Measurements from ENCODE around the gene COQ10B. TPM values are rescaled to one million over a fixed set of nuclear protein-coding genes. Genes with fewer than 3 reads are reported as not detected.
A peak's percentile ranks its signal among the peaks of the same experiment; 100 is the strongest.

Gene COQ10B
- total RNA-seq, 1 experiment from 2014 or later = 21.7 TPM

- TF ChIP-seq STAT6 (CRISPR knock-in tag; conservative IDR thresholded peaks at IDR 0.05; ENCODE audit: low read depth) (0 out of 2 replicates have a peak, but pooled peaks have one; percentile 6), IRF2 (CRISPR knock-in tag; IDR thresholded peaks at IDR 0.05; ENCODE audit: borderline replicate concordance, low read depth) (no peak), ZNF138 (CRISPR knock-in tag; conservative IDR thresholded peaks at IDR 0.05) (no peak), MXD4 (CRISPR knock-in tag; IDR thresholded peaks at IDR 0.05; ENCODE audit: borderline replicate concordance) (no peak), RORB (CRISPR knock-in tag; IDR thresholded peaks at IDR 0.05) (no peak), NFYB (CRISPR knock-in tag; conservative IDR thresholded peaks at IDR 0.05; ENCODE audit: low read depth) (no peak), ZBTB21 (CRISPR knock-in tag; IDR thresholded peaks at IDR 0.05; ENCODE audit: borderline replicate concordance) (no peak), NR1H2 (CRISPR knock-in tag; IDR thresholded peaks at IDR 0.05) (no peak), KAT7 (CRISPR knock-in tag; IDR thresholded peaks at IDR 0.05; ENCODE audit: borderline replicate concordance) (no peak), SOX15 (CRISPR knock-in tag; IDR thresholded peaks at IDR 0.05) (no peak), CREM (CRISPR knock-in tag; IDR thresholded peaks at IDR 0.05) (peak; percentile 79), ZNF425 (CRISPR knock-in tag; conservative IDR thresholded peaks at IDR 0.05) (no peak), SMAD3 (CRISPR knock-in tag; IDR thresholded peaks at IDR 0.05; ENCODE audit: borderline replicate concordance) (no peak), E2F5 (CRISPR knock-in tag; IDR thresholded peaks at IDR 0.05) (peak; percentile 46), GTF2I (CRISPR knock-in tag; conservative IDR thresholded peaks at IDR 0.05) (no peak), FOXP4 (CRISPR knock-in tag; IDR thresholded peaks at IDR 0.05) (peak; percentile 56; the same call in 1 of the 2 replicates), PRDM15 (CRISPR knock-in tag; IDR thresholded peaks at IDR 0.05) (no peak), USF1 (CRISPR knock-in tag; IDR thresholded peaks at IDR 0.05) (peak; percentile 97), HMGA2 (CRISPR knock-in tag; IDR thresholded peaks at IDR 0.05) (no peak), ZNF263 (CRISPR knock-in tag; IDR thresholded peaks at IDR 0.05; ENCODE audit: low read depth) (no peak)
- TF ChIP-seq, protein P1, sequence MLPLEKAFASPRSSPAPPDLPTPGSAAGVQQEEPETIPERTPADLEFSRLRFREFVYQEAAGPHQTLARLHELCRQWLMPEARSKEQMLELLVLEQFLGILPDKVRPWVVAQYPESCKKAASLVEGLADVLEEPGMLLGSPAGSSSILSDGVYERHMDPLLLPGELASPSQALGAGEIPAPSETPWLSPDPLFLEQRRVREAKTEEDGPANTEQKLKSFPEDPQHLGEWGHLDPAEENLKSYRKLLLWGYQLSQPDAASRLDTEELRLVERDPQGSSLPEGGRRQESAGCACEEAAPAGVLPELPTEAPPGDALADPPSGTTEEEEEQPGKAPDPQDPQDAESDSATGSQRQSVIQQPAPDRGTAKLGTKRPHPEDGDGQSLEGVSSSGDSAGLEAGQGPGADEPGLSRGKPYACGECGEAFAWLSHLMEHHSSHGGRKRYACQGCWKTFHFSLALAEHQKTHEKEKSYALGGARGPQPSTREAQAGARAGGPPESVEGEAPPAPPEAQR (CRISPR knock-in tag; IDR thresholded peaks at IDR 0.05) = no peak
- TF ChIP-seq, protein P2, sequence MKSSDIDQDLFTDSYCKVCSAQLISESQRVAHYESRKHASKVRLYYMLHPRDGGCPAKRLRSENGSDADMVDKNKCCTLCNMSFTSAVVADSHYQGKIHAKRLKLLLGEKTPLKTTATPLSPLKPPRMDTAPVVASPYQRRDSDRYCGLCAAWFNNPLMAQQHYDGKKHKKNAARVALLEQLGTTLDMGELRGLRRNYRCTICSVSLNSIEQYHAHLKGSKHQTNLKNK (CRISPR knock-in tag; IDR thresholded peaks at IDR 0.05) = no peak
- TF ChIP-seq, protein P3, sequence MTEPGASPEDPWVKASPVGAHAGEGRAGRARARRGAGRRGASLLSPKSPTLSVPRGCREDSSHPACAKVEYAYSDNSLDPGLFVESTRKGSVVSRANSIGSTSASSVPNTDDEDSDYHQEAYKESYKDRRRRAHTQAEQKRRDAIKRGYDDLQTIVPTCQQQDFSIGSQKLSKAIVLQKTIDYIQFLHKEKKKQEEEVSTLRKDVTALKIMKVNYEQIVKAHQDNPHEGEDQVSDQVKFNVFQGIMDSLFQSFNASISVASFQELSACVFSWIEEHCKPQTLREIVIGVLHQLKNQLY (CRISPR knock-in tag; IDR thresholded peaks at IDR 0.05) = no peak
Observed at GRCh38 chr2:197434541-197435513, 18.5 kb upstream of the COQ10B start, which contains the start of gene SF3B1 (continued).

Measured in WTC11 (cell line).